Measurements from ENCODE around the gene SLC46A2.

SLC46A2 gene

GRCh38 chr9:112887381-112887780, 3.3 kb downstream of the SLC46A2 start:
- no peak overlapping the region for H3K27ac ChIP-seq
- DNase-seq (ENCODE audit: low read depth, low spot score): no peak

DNA sequence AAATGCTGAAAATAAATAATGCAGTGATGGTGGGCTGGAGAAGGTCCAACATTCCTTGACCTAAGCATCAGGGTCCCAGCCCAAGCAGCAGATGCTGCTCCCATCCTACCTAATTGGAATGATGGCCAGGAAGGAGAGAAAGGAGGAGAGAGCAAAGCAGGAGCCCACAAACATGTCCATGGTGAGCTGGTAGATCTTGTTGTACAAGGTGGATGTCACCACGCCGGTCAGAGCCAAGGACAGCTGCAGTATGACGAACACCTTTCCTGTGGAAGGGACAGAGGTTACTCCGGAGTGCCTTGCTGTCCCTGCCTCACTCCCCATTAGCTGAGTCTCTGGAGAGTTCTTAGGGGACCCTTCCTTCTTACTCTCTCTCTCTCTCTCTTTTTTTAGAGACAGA, 4.3 kb downstream of the SLC46A2 start:
- no peak overlapping the region for H3K27ac ChIP-seq
- no peak for DNase-seq (ENCODE audit: low read depth, low spot score)

- H3K27ac ChIP-seq: peak overlapping the region; percentile 69
- no peak for DNase-seq (ENCODE audit: low read depth, low spot score)
Measured at GRCh38 chr9:112885324-112885723, 5.4 kb downstream of the SLC46A2 start.

GRCh38 chr9:112884721-112885120, 6.0 kb downstream of the SLC46A2 start:
- DNase-seq (ENCODE audit: low read depth, low spot score): no peak
- peak overlapping the region; percentile 69 for H3K27ac ChIP-seq

GRCh38 chr9:112884101-112884500, 6.6 kb downstream of the SLC46A2 start:
- DNase-seq (ENCODE audit: low read depth, low spot score): no peak
- peak overlapping the region; percentile 69 for H3K27ac ChIP-seq

DNA sequence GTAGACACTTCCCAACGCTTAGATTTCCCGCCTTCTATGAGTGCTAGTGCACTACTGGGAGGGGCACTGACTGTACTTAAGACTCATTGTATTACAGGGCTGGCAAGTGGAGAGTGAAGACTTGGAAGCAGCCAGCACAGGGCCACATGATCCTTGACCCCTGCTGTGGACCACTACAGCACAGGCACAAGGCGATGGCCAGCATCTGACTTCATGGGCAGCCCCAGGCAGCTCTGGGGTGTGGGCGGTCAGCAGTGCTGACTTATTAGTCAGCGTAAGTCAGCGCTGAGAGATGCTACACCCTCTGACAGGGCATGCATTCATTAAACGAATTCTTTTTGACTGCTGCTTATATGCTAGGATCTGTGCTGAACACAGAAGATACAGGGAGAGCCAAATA, 9.3 kb downstream of the SLC46A2 start:
- no peak for DNase-seq (ENCODE audit: low read depth, low spot score)
- peak overlapping the region; percentile 44 for H3K27ac ChIP-seq

GRCh38 chr9:112880650-112881049, 10.0 kb downstream of the SLC46A2 start:
- DNase-seq (ENCODE audit: low read depth, low spot score): no peak
- H3K27ac ChIP-seq: no peak overlapping the region

- DNase-seq (ENCODE audit: low read depth, low spot score): no peak
- no peak overlapping the region for H3K27ac ChIP-seq
Measured at GRCh38 chr9:112878752-112879151, 11.9 kb downstream of the SLC46A2 start.

- no peak for DNase-seq (ENCODE audit: low read depth, low spot score)
- no peak overlapping the region for H3K27ac ChIP-seq
Measured at GRCh38 chr9:112873773-112874405, 16.8 kb downstream of the SLC46A2 start.

- no peak overlapping the region for H3K27ac ChIP-seq
- DNase-seq (ENCODE audit: low read depth, low spot score): no peak
Measured at GRCh38 chr9:112872019-112872418, 18.7 kb downstream of the SLC46A2 start.

DNA sequence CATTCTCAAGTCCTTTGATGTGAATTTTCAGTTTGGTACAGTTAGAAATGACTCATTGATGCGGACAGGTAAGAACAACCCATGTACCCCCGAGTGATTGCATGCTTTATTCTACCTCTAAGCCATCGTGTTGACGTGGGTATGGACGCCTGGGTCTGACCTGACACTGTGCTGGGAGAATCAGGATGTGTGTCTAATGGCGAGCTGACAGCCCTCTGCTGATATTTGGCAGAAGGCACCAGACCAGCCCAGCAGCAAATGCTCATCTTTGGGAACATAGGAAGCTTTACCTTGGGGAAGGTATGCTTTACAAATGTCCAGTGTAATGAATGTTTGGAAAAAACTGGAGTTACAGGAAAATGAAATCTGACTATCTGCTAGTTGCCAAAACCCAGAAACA, 20.1 kb downstream of the SLC46A2 start:
- H3K27ac ChIP-seq: no peak overlapping the region
- no peak for DNase-seq (ENCODE audit: low read depth, low spot score)

DNA sequence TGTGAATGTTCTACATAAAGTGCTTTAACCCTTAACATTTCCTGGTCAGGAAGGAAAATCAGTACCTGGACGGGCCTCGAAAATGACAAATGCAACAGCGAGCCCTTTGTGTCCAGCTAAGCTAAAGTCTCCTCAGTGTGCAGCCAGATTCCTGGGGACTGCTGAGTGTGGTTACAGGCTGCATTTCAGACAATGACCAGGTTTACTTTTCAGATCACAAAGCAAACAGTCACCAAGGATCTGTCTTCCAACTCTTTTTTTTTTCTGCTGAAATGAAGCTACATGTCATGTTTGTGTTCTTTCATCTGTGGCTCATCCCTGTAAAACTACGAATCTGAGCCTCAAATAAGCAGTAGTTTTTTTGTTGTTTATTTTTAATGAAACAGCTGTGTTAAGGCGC, 20.8 kb downstream of the SLC46A2 start:
- no peak for DNase-seq (ENCODE audit: low read depth, low spot score)
- no peak overlapping the region for H3K27ac ChIP-seq

- no peak for DNase-seq (ENCODE audit: low read depth, low spot score)
- H3K27ac ChIP-seq: peak overlapping the region; percentile 79
Measured at GRCh38 chr9:112869041-112869529, 21.6 kb downstream of the SLC46A2 start.

DNA sequence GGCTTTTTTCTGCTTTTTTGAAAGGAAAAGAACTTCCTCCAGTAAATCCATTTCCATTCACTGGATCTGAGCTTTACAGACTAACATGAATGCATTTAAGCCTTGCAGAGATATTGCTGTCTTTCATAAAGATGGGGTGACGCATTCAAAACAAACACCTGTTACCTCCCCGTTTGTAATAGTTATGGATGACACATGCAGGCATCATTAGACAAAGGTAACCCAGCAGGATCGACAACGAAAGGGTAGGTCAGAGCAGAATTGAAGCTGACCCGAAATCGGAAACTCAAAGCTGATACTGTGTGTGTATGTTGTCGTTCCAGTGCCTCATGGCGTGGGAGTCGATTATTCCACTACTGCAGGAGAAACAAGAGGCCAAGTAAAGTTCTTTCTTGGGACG, 22.2 kb downstream of the SLC46A2 start:
- peak; percentile 34 for DNase-seq (ENCODE audit: low read depth, low spot score)
- H3K27ac ChIP-seq: peak overlapping the region; percentile 79

GRCh38 chr9:112867275-112867991, 23.2 kb downstream of the SLC46A2 start:
- peak; percentile 66 for DNase-seq (ENCODE audit: low read depth, low spot score)
- peak overlapping the region; percentile 79 for H3K27ac ChIP-seq

GRCh38 chr9:112866662-112867274, 23.9 kb downstream of the SLC46A2 start:
- H3K27ac ChIP-seq: peak overlapping the region; percentile 79
- no peak for DNase-seq (ENCODE audit: low read depth, low spot score)

DNA sequence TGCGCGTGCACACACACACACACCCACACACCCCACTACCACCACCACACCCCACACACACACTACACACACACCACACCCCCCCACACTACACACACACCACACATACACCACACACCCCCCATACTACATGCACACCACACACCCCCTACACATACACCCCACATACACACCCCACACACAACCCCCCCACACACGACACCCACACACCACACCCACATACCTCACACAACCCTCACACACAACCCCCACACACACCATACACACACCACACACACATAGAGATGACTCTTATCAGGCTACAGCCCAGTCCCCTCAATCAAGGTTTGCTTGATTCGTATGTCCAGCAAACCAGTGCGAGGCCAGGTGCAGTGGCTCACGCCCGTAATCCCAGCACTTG, 25.7 kb downstream of the SLC46A2 start:
- H3K27ac ChIP-seq: no peak overlapping the region
- no peak for DNase-seq (ENCODE audit: low read depth, low spot score)

DNA sequence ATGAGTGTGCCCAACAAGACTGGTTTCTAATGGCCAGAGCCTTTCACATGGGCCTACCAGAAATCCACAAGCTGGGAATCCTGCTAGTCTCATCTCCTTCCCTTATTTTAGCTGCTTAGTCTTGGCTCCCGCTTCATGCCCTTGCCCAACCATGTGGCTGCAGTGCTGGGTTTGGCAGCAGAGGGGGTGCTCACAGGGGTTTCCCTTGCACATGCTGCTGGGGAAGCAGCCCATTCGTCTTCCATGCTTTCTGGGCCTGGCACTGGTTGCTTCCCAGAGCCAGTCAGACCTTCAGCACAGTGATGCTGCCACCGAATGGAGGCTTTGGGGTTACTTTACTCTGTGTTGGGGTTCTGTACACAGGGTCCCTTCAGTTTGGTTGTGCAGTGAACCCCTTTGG, 26.3 kb downstream of the SLC46A2 start:
- DNase-seq (ENCODE audit: low read depth, low spot score): no peak
- no peak overlapping the region for H3K27ac ChIP-seq

DNA sequence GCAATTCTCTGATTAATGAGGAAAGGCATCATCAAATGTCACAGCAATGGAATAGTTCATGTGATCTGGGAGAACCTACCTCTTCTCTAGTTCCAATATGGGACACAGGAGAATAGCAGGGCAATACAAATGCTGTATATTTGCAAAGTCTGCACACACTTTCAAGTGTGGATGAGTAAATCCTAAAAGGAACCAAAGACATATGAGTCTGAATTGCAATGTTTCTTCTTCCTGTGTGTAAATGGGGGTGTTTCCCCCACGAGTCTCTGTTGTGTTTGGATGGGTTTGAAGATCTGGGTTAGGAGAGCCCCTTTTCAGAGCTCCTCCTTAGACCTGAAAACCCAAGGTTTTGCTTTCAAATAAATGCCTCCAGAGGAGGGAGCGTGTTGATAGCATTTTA, 26.9 kb downstream of the SLC46A2 start:
- DNase-seq (ENCODE audit: low read depth, low spot score): no peak
- H3K27ac ChIP-seq: no peak overlapping the region

- no peak for DNase-seq (ENCODE audit: low read depth, low spot score)
Measured at GRCh38 chr9:112863214-112863613, 27.5 kb downstream of the SLC46A2 start.

More at GRCh38 chr9:112863214-112863613, 27.5 kb downstream of the SLC46A2 start:
- no peak overlapping the region for H3K27ac ChIP-seq

Measured in epithelial cell of prostate (primary cell).